H9 (cell line): ENCODE measurements around the gene CLCN3. TPM values are rescaled to one million over a fixed set of nuclear protein-coding genes. Genes with fewer than 3 reads are reported as not detected.
A peak's percentile ranks its signal among the peaks of the same experiment; 100 is the strongest.

ENCODE experiments used
- DNase-seq: peaks from one replicate; pipeline ENCODE4 v3.0.0-alpha.2; 2017
- H2AFZ ChIP-seq: one replicate; pipeline ENCODE4 v1.6.1; 2013; ENCODE audit warnings: mild to moderate bottlenecking, low read length, control low read depth, moderate library complexity
- H2AK5ac ChIP-seq: 2 replicates; pipeline ENCODE4 v1.6.1; 2013; ENCODE audit warnings: low read length, control low read depth, mixed read lengths; ENCODE audit not compliant: insufficient read length
- H2BK120ac ChIP-seq: one replicate; pipeline ENCODE4 v1.6.1; 2013; ENCODE audit warnings: low read depth, mild to moderate bottlenecking, low read length, control low read depth, inconsistent platforms; ENCODE audit not compliant: poor library complexity, severe bottlenecking
- H2BK12ac ChIP-seq: 2 replicates; pipeline ENCODE4 v1.6.1; 2013; ENCODE audit warnings: low read length, control low read depth, mixed read lengths, low read depth; ENCODE audit not compliant: insufficient read length
- H2BK15ac ChIP-seq: 2 replicates; pipeline ENCODE4 v1.6.1; 2013; ENCODE audit warnings: low read depth, low read length, control low read depth
- H2BK20ac ChIP-seq: one replicate; pipeline ENCODE4 v1.6.1; 2013; ENCODE audit warnings: low read depth, mild to moderate bottlenecking, low read length, control low read depth, inconsistent platforms; ENCODE audit not compliant: poor library complexity, severe bottlenecking
- H2BK5ac ChIP-seq: 2 replicates; pipeline ENCODE4 v1.6.1; 2013; ENCODE audit warnings: low read length, control low read depth, mixed read lengths; ENCODE audit not compliant: insufficient read length
- H3K14ac ChIP-seq: 2 replicates; pipeline ENCODE4 v1.6.1; 2013; ENCODE audit warnings: low read length, control low read depth; ENCODE audit not compliant: insufficient read depth
- H3K18ac ChIP-seq: 2 replicates; pipeline ENCODE4 v1.6.1; 2013; ENCODE audit warnings: low read depth, mild to moderate bottlenecking, mixed read lengths, low read length, control low read depth; ENCODE audit not compliant: insufficient read length
- H3K23ac ChIP-seq: 2 replicates; pipeline ENCODE4 v1.6.1; 2013; ENCODE audit warnings: low read length, control low read depth, mixed read lengths, low read depth; ENCODE audit not compliant: insufficient read length
- H3K23me2 ChIP-seq: 2 replicates; pipeline ENCODE4 v1.6.1; 2013; ENCODE audit warnings: low read depth, mild to moderate bottlenecking, mixed read lengths, low read length, control low read depth; ENCODE audit not compliant: insufficient read length, poor library complexity, severe bottlenecking
- H3K27ac ChIP-seq: 2 replicates; pipeline ENCODE4 v1.5.1; 2013; ENCODE audit warnings: low read length, control low read depth, mixed read lengths, low read depth; ENCODE audit not compliant: insufficient read length
- H3K27me3 ChIP-seq: 2 replicates; pipeline ENCODE4 v1.6.1; 2013; ENCODE audit warnings: low read length, control low read depth, inconsistent platforms; ENCODE audit not compliant: insufficient read depth
- H3K4ac ChIP-seq: 2 replicates; pipeline ENCODE4 v1.6.1; 2013; ENCODE audit warnings: low read depth, mild to moderate bottlenecking, control low read depth, inconsistent platforms, low read length, moderate library complexity
- H3K4me1 ChIP-seq: 2 replicates; pipeline ENCODE4 v1.6.1; 2013; ENCODE audit warnings: low read length, control low read depth, inconsistent platforms; ENCODE audit not compliant: insufficient read depth
- H3K4me2 ChIP-seq: 2 replicates; pipeline ENCODE4 v1.6.1; 2013; ENCODE audit warnings: low read length, control low read depth, mixed read lengths; ENCODE audit not compliant: insufficient read length, insufficient read depth
- H3K56ac ChIP-seq: 2 replicates; pipeline ENCODE4 v1.6.1; 2013; ENCODE audit warnings: low read depth, mild to moderate bottlenecking, mixed read lengths, low read length, control low read depth; ENCODE audit not compliant: insufficient read length
- H3K79me1 ChIP-seq: 2 replicates; pipeline ENCODE4 v1.6.1; 2013; ENCODE audit warnings: low read depth, mild to moderate bottlenecking, moderate library complexity, low read length, control low read depth, inconsistent platforms; ENCODE audit not compliant: insufficient read depth, poor library complexity, severe bottlenecking
- H3K79me2 ChIP-seq: 2 replicates; pipeline ENCODE4 v1.6.1; 2013; ENCODE audit warnings: low read length, control low read depth, inconsistent platforms; ENCODE audit not compliant: insufficient read depth
- H3K9ac ChIP-seq: 2 replicates; pipeline ENCODE4 v1.6.1; 2013; ENCODE audit warnings: low read length, control low read depth, mixed read lengths; ENCODE audit not compliant: insufficient read length; ENCODE audit errors: extremely low read depth
- H3K9me3 ChIP-seq: one replicate; pipeline ENCODE4 v1.6.1; 2013; ENCODE audit warnings: low read depth, low read length, inconsistent platforms; ENCODE audit not compliant: control insufficient read depth
- H3T11ph ChIP-seq: one replicate; pipeline ENCODE4 v1.6.1; 2013; ENCODE audit warnings: mild to moderate bottlenecking, low read length, control low read depth, inconsistent platforms
- H4K20me1 ChIP-seq: one replicate; pipeline ENCODE4 v1.6.1; 2013; ENCODE audit not compliant: control insufficient read depth, insufficient read length, insufficient read depth
- H4K5ac ChIP-seq: 2 replicates; pipeline ENCODE4 v1.6.1; 2013; ENCODE audit warnings: low read depth, mild to moderate bottlenecking, mixed read lengths, low read length, control low read depth; ENCODE audit not compliant: insufficient read length
- H4K8ac ChIP-seq: replicated peaks from 2 replicates; pipeline ENCODE4 v1.6.1; 2013; ENCODE audit warnings: low read length, control low read depth, mixed read lengths, low read depth; ENCODE audit not compliant: insufficient read length
- H4K91ac ChIP-seq: 2 replicates; pipeline ENCODE4 v1.6.1; 2013; ENCODE audit warnings: low read depth, mild to moderate bottlenecking, moderate library complexity, mixed read lengths, low read length, control low read depth; ENCODE audit not compliant: insufficient read length
- H3K27ac Mint-ChIP-seq, 3 experiments: 2 replicates in 2 of 3; 3 replicates in 1 of 3; pipeline ENCODE4 v1.8.0; 2020 to 2021; ENCODE audit warnings: mixed read lengths in 3 of 3, mild to moderate bottlenecking in 1 of 3, moderate library complexity in 1 of 3
- H3K27me3 Mint-ChIP-seq: 2 replicates; pipeline ENCODE4 v1.8.0; 2021; ENCODE audit warnings: low read depth, mild to moderate bottlenecking, moderate library complexity, mixed read lengths
- H3K36me3 Mint-ChIP-seq, 3 experiments: 2 replicates in 2 of 3; 3 replicates in 1 of 3; pipeline ENCODE4 v1.8.0; 2020 to 2021; ENCODE audit warnings: low read depth in 3 of 3, mixed read lengths in 3 of 3; ENCODE audit not compliant: insufficient read depth in 1 of 3
- H3K4me1 Mint-ChIP-seq, 2 experiments: 2 replicates each; pipeline ENCODE4 v1.8.0; 2020; ENCODE audit warnings: mixed read lengths in 2 of 2
- H3K4me3 Mint-ChIP-seq, 2 experiments: 2 replicates in 1 of 2; 3 replicates in 1 of 2; pipeline ENCODE4 v1.8.0; 2020 to 2021; ENCODE audit warnings: mild to moderate bottlenecking in 2 of 2, mixed read lengths in 2 of 2, moderate library complexity in 1 of 2
- H3K9me3 Mint-ChIP-seq, 2 experiments: 2 replicates in 1 of 2; 3 replicates in 1 of 2; pipeline ENCODE4 v1.8.0; 2020; ENCODE audit warnings: mild to moderate bottlenecking in 2 of 2, mixed read lengths in 2 of 2, moderate library complexity in 1 of 2
- CTCF ChIP-seq: fragments of 200-600 bp; sonication (generic); conservative IDR thresholded peaks from 3 replicates; pipeline ENCODE4 v1.8.0; 2021; ENCODE audit warnings: antibody characterized with exemption, mild to moderate bottlenecking
- WGBS: extraction: QIAGEN DNeasy Blood & Tissue Kit; methylation state at CpG from one replicate; pipeline ENCODE4 v1.1.7; 2013; ENCODE audit warnings: missing lambda C conversion rate, low lambda C conversion rate, mixed read lengths; ENCODE audit not compliant: insufficient read length; ENCODE audit errors: extremely low coverage; 5-methylcytosine and 5-hydroxymethylcytosine counted together
- total RNA-seq: library from RNA; stranded (reverse); gene quantifications from 2 replicates; pipeline ENCODE4 v1.2.1, GENCODE V29; 2021

The CLCN3 gene
- total RNA-seq, 1 experiment from 2014 or later = 25.7 TPM

GRCh38 chr4:169659716-169660670, 39.6 kb downstream of the CLCN3 start:
- Histone ChIP-seq H2AFZ (no peak overlapping the region), H3K23ac (no peak overlapping the region), H3K14ac (peak overlapping the region; percentile 75; the same call in 1 of the 2 replicates), H3K79me1 (peaks cover 2% of the 10 kb centered on the region), H4K91ac (no peak overlapping the region), H3K9me3 (no peaks in the 10 kb centered on the region), H3K18ac (peak overlapping the region; percentile 83), H4K20me1 (no peaks in the 10 kb centered on the region), H3K79me2 (no peaks in the 10 kb centered on the region), H3K4me2 (peak overlapping the region; percentile 84), H3T11ph (peak overlapping the region; percentile 80), H2BK120ac (peak overlapping the region; percentile 88), H2BK5ac (peak overlapping the region; percentile 88), H3K27me3 (no peaks in the 10 kb centered on the region), H3K27ac (peak overlapping the region; percentile 91), H2BK20ac (peak overlapping the region; percentile 94), H3K56ac (no peak overlapping the region), H4K5ac (no peak overlapping the region), H4K8ac (no peak overlapping the region), H2BK12ac (no peak overlapping the region), H3K4ac (no peak overlapping the region), H2AK5ac (no peak overlapping the region), H2BK15ac (no peak overlapping the region), H3K4me1 (no peaks in the 10 kb centered on the region), H3K9ac (peak overlapping the region; percentile 72), H3K23me2 (peaks cover 2% of the 10 kb centered on the region)
- H3K27me3 Mint-ChIP-seq = no peaks in the 10 kb centered on the region
- WGBS = no CpG with 5 or more reads among the region's 14 CpGs
- H3K4me3 Mint-ChIP-seq = peak overlapping the region; percentile 55 to 78
- peak overlapping the region; percentile 94 to 99 (median 96) for H3K27ac Mint-ChIP-seq
- H3K9me3 Mint-ChIP-seq = no peaks in the 10 kb centered on the region
- DNase-seq = peak; percentile 61
- peaks cover 0 to 5% (median 4%) of the 10 kb centered on the region in 3 experiments; a peak in 1 of 7 replicates for H3K36me3 Mint-ChIP-seq
- peaks cover 21 to 30% of the 10 kb centered on the region in 2 experiments for H3K4me1 Mint-ChIP-seq
- TF ChIP-seq CTCF = no peak
